Measurements from ENCODE around the gene NIPA2. TPM values are rescaled to one million over a fixed set of nuclear protein-coding genes. Genes with fewer than 3 reads are reported as not detected.

The NIPA2 gene
- total RNA-seq, 4 donors from 2014 or later: 6.5 to 61.2 (median 22.1) TPM

- no peaks in the 10 kb centered on the region for H3K4me1 ChIP-seq
- no peaks in the 10 kb centered on the region for H3K27me3 ChIP-seq
- DNase-seq: no peak
- H3K4me3 ChIP-seq: no peak overlapping the region
- intact Hi-C loops (cut with DNase I; ENCODE audit: low total_unique reads): no loop called here
- H3K27ac ChIP-seq: no peak overlapping the region
- TF ChIP-seq CTCF (IDR thresholded peaks at IDR 0.05): no peak
- no peaks in the 10 kb centered on the region for H3K36me3 ChIP-seq
- H3K9me3 ChIP-seq: no peaks in the 10 kb centered on the region
These were observed 11.6 kb downstream of the NIPA2 start for GRCh38 chr15:22850055-22850454.

GRCh38 chr15:22851513-22851912 lies 13.0 kb downstream of the NIPA2 start:
- no peak for DNase-seq
- no peaks in the 10 kb centered on the region for H3K27me3 ChIP-seq
- intact Hi-C loops (cut with DNase I; ENCODE audit: low total_unique reads): no loop called here
- H3K4me3 ChIP-seq: no peak overlapping the region
- TF ChIP-seq CTCF (IDR thresholded peaks at IDR 0.05): no peak
- TF ChIP-seq POLR2A (IDR thresholded peaks at IDR 0.05): no peak
- H3K4me1 ChIP-seq: no peaks in the 10 kb centered on the region
- no peaks in the 10 kb centered on the region for H3K36me3 ChIP-seq
- no peak overlapping the region for H3K27ac ChIP-seq
- H3K9me3 ChIP-seq: no peaks in the 10 kb centered on the region

- Histone ChIP-seq H3K4me1 (no peaks in the 10 kb centered on the region), H3K27me3 (no peaks in the 10 kb centered on the region), H3K27ac (no peak overlapping the region), H3K9me3 (no peaks in the 10 kb centered on the region), H3K4me3 (no peak overlapping the region), H3K36me3 (no peaks in the 10 kb centered on the region)
- TF ChIP-seq CTCF (IDR thresholded peaks at IDR 0.05) (no peak), POLR2A (IDR thresholded peaks at IDR 0.05) (no peak)
- DNase-seq: no peak
- intact Hi-C loops (cut with DNase I; ENCODE audit: low total_unique reads): no loop called here
These were observed 17.3 kb downstream of the NIPA2 start for GRCh38 chr15:22855791-22856190.

- H3K9me3 ChIP-seq: no peaks in the 10 kb centered on the region
- H3K4me3 ChIP-seq: no peak overlapping the region
- no peak overlapping the region for H3K27ac ChIP-seq
- H3K4me1 ChIP-seq: no peaks in the 10 kb centered on the region
- no peak for DNase-seq
- intact Hi-C loops (cut with DNase I; ENCODE audit: low total_unique reads): no loop called here
- TF ChIP-seq CTCF (IDR thresholded peaks at IDR 0.05) (no peak), POLR2A (IDR thresholded peaks at IDR 0.05) (no peak)
- H3K27me3 ChIP-seq: no peaks in the 10 kb centered on the region
- H3K36me3 ChIP-seq: no peaks in the 10 kb centered on the region
These were observed 18.2 kb downstream of the NIPA2 start for GRCh38 chr15:22856659-22857058.

- Histone ChIP-seq H3K36me3 (no peaks in the 10 kb centered on the region), H3K4me1 (no peaks in the 10 kb centered on the region), H3K27me3 (no peaks in the 10 kb centered on the region), H3K9me3 (no peaks in the 10 kb centered on the region), H3K4me3 (no peak overlapping the region), H3K27ac (no peak overlapping the region)
- TF ChIP-seq POLR2A (IDR thresholded peaks at IDR 0.05) (no peak), CTCF (IDR thresholded peaks at IDR 0.05) (no peak)
- intact Hi-C loops (cut with DNase I; ENCODE audit: low total_unique reads): no loop called here
- no peak for DNase-seq
These were observed 22.7 kb downstream of the NIPA2 start for GRCh38 chr15:22861161-22861560.

Data from uterus (tissue), 4 donors.